ENCODE data around the gene CSRNP3. TPM values are rescaled to one million over a fixed set of nuclear protein-coding genes. Genes with fewer than 3 reads are reported as not detected.

CSRNP3 gene, protein sequence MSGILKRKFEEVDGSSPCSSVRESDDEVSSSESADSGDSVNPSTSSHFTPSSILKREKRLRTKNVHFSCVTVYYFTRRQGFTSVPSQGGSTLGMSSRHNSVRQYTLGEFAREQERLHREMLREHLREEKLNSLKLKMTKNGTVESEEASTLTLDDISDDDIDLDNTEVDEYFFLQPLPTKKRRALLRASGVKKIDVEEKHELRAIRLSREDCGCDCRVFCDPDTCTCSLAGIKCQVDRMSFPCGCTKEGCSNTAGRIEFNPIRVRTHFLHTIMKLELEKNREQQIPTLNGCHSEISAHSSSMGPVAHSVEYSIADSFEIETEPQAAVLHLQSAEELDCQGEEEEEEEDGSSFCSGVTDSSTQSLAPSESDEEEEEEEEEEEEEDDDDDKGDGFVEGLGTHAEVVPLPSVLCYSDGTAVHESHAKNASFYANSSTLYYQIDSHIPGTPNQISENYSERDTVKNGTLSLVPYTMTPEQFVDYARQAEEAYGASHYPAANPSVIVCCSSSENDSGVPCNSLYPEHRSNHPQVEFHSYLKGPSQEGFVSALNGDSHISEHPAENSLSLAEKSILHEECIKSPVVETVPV
- 4.4 TPM for polyA plus RNA-seq
- long read RNA-seq, donor 1, partial matches to known transcripts, result 0 of 2 reads
- long read RNA-seq, donor 1, other reads (novel, unspliced or antisense), result 0 of 2 reads
- long read RNA-seq, donor 2, partial matches to known transcripts, result 0 of 2 reads
- long read RNA-seq, donor 2, other reads (novel, unspliced or antisense), result 0 of 2 reads
- long read RNA-seq, donor 3, result 0 reads
- long read RNA-seq, donor 4, result 0 reads
- long read RNA-seq, donor 5, full-length matches to known transcripts, result 5 of 5 reads
- long read RNA-seq, donor 5, partial matches to known transcripts, result 0 of 5 reads
- long read RNA-seq, donor 5, other reads (novel, unspliced or antisense), result 0 of 5 reads
- long read RNA-seq, donor 6, result 0 reads
- long read RNA-seq, donor 7, result 0 reads
- long read RNA-seq, donor 8, partial matches to known transcripts, result 0 of 3 reads
- long read RNA-seq, donor 8, other reads (novel, unspliced or antisense), result 0 of 3 reads
- long read RNA-seq, donor 9, partial matches to known transcripts, result 0 of 1 reads
- long read RNA-seq, donor 9, other reads (novel, unspliced or antisense), result 0 of 1 reads
- long read RNA-seq, donor 10, result 0 reads
- long read RNA-seq, donor 11, full-length matches to known transcripts, result 1 of 1 reads
- long read RNA-seq, donor 11, partial matches to known transcripts, result 0 of 1 reads
- long read RNA-seq, donor 11, other reads (novel, unspliced or antisense), result 0 of 1 reads

DNA sequence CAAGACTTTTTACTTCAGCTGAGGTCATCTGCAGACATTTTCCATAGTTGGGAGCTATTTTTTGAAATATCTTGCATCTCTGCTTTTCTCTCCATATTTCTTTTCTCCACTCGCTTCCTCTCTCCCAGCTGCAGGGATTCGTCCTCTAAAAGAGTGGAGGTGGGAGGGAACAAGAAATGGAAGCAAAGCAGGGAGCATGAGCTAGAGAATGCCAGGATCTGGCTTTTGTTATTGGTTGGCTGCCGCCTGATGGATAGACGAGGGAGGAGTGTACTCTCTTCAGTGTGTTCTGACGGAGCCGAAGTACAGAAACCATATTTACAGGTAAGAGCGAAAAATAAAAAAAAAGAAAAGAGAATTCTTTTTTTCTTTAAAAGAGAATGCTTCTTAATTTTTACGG, at the start of gene CSRNP3:
CSRNP3 (plus strand) TSS at position 282 of the 400 bp plus-strand sequence. CDS start 125,368 bp downstream, outside the sequence.
- H3K27ac ChIP-seq (ENCODE audit: low read length), result peak within 1 kb of the TSS; percentile 18
- no peaks in the 10 kb centered on the region for H3K9me3 ChIP-seq (ENCODE audit: control insufficient read depth, low read depth, low read length)
- peak within 1 kb of the TSS; percentile 58 for H3K4me3 ChIP-seq (ENCODE audit: low read length)
- no peaks in the 10 kb centered on the region for H3K36me3 ChIP-seq (ENCODE audit: control insufficient read depth, insufficient read depth, low read length)
- peaks cover 4% of the 10 kb centered on the region for H3K4me1 ChIP-seq (ENCODE audit: control insufficient read depth, insufficient read depth, low read length)
- 33% methylated on average over 1 of the region's 8 CpGs for WGBS (ENCODE audit: insufficient coverage, low lambda C conversion rate)
- DNase-seq, result peak; percentile 80 to 86
- H3K27me3 ChIP-seq (ENCODE audit: control insufficient read depth, insufficient read depth, low read length), result no peaks in the 10 kb centered on the region

DNA sequence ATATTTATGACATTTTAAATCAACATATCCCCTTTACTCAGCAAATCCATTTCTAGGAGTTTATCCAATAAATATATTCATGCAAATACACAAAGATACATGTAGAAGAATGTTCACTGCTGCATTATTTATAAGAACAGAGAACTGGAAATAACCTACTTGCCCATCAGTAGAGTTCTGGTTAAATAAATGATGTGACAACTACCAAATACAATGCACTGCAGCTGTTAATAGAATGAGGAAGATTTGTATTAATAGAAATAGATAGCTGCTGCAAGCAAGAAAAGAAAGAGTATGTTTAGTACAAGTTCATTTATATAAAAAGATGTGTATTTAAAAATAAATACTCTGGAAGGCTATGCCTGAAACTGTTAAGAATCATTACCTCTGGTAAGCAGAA, 49.3 kb upstream of the CSRNP3 start:
- H3K27me3 ChIP-seq (ENCODE audit: control insufficient read depth, insufficient read depth, low read length), result no peaks in the 10 kb centered on the region
- H3K27ac ChIP-seq (ENCODE audit: low read length), result no peak overlapping the region
- no peaks in the 10 kb centered on the region for H3K36me3 ChIP-seq (ENCODE audit: control insufficient read depth, insufficient read depth, low read length)
- H3K4me3 ChIP-seq (ENCODE audit: low read length), result no peak overlapping the region
- H3K4me1 ChIP-seq (ENCODE audit: control insufficient read depth, insufficient read depth, low read length), result no peaks in the 10 kb centered on the region
- no peaks in the 10 kb centered on the region for H3K9me3 ChIP-seq (ENCODE audit: control insufficient read depth, low read depth, low read length)
- DNase-seq, result no peak

DNA sequence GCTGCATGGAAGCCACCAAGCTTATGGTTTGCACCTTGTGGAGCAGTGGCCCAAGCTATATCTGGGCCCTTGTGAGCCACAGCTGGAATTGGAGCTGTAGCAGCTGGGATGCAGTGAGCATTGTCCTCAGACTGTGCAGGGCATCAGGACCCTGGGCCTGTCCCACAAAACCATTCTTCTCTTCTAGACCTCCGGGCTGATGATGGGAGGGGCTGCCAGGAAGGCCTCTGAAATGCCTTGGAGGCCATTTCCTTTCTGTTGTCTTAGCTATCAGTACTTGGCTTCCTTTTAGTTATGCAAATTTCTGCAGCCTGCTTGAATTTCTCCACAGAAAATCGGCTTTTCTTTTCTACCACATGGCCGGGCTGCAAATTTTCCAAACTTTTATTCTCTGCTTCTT, 46.4 kb upstream of the CSRNP3 start:
- no peaks in the 10 kb centered on the region for H3K36me3 ChIP-seq (ENCODE audit: control insufficient read depth, insufficient read depth, low read length)
- no peaks in the 10 kb centered on the region for H3K4me1 ChIP-seq (ENCODE audit: control insufficient read depth, insufficient read depth, low read length)
- DNase-seq, result no peak
- no peak overlapping the region for H3K4me3 ChIP-seq (ENCODE audit: low read length)
- no peaks in the 10 kb centered on the region for H3K27me3 ChIP-seq (ENCODE audit: control insufficient read depth, insufficient read depth, low read length)
- H3K9me3 ChIP-seq (ENCODE audit: control insufficient read depth, low read depth, low read length), result no peaks in the 10 kb centered on the region
- WGBS (ENCODE audit: insufficient coverage, low lambda C conversion rate), result 93% methylated on average over 3 of the region's 3 CpGs
- no peak overlapping the region for H3K27ac ChIP-seq (ENCODE audit: low read length)

DNA sequence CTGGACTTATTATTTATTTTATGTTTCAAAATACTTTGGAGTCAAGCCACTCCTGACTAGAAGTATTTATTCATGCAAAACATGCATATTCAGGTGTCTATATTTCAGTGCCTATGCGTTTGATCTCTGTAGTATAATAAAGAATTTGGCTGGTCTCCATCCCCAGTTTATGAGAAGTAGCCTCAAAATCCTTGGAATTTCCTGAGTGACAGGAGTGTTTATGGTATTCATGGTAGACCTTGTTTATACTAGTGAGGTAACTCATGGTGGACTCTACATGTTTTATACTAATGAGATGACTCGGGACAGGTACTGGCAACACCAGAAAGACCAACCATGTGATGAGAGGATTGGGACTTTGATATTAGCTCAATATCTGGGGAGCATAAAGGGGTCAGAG, 43.9 kb upstream of the CSRNP3 start:
- Histone ChIP-seq H3K4me1 (ENCODE audit: control insufficient read depth, insufficient read depth, low read length) (no peaks in the 10 kb centered on the region), H3K27ac (ENCODE audit: low read length) (no peak overlapping the region), H3K9me3 (ENCODE audit: control insufficient read depth, low read depth, low read length) (no peaks in the 10 kb centered on the region), H3K36me3 (ENCODE audit: control insufficient read depth, insufficient read depth, low read length) (no peaks in the 10 kb centered on the region), H3K4me3 (ENCODE audit: low read length) (no peak overlapping the region), H3K27me3 (ENCODE audit: control insufficient read depth, insufficient read depth, low read length) (no peaks in the 10 kb centered on the region)
- no peak for DNase-seq
- WGBS (ENCODE audit: insufficient coverage, low lambda C conversion rate), result no CpG with 5 or more reads among the region's 2 CpGs

DNA sequence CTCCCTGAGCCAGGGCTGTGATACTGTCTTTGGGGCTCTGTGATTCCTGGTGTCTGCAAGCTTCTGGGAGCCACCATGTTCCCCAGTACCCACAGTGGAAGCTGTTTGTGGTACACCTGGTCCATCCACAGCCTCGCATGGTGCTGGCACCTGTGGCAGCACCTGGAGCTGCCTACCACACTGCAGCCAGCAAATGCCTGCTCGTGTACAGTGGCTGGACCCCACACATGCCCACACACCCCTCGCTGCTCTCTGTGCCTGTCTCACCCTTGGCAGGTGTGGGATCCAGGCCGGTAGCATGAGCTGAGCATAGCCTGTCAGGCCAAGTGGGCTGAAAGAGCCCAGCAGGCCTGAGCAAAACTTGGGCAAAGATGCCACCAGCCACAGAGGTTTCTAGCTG, 41.8 kb upstream of the CSRNP3 start:
- no peaks in the 10 kb centered on the region for H3K36me3 ChIP-seq (ENCODE audit: control insufficient read depth, insufficient read depth, low read length)
- H3K9me3 ChIP-seq (ENCODE audit: control insufficient read depth, low read depth, low read length), result no peaks in the 10 kb centered on the region
- H3K4me3 ChIP-seq (ENCODE audit: low read length), result no peak overlapping the region
- H3K4me1 ChIP-seq (ENCODE audit: control insufficient read depth, insufficient read depth, low read length), result no peaks in the 10 kb centered on the region
- DNase-seq, result no peak
- no peak overlapping the region for H3K27ac ChIP-seq (ENCODE audit: low read length)
- no peaks in the 10 kb centered on the region for H3K27me3 ChIP-seq (ENCODE audit: control insufficient read depth, insufficient read depth, low read length)
- WGBS (ENCODE audit: insufficient coverage, low lambda C conversion rate), result no CpG with 5 or more reads among the region's 4 CpGs

DNA sequence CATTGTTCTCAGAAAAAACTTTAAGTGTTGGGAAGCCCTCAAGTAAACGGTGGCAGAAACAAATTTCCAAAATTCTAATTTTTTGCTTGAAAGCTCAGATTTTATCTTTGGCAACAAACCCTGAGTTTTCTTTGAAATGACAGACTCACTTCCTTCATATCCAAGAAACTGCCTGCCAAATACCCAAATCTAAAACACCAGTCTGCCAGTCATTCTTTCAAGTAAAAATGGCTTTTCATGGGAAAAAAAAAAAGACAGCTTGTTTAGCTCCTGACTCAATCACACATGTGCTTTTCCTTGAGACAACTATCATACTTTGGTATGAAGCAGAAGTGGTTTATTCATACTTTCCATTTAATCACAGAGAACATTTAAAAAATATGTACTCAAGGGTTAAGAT, 40.6 kb upstream of the CSRNP3 start:
- WGBS (ENCODE audit: insufficient coverage, low lambda C conversion rate), result 100% methylated on average over 1 of the region's 1 CpG
- H3K4me1 ChIP-seq (ENCODE audit: control insufficient read depth, insufficient read depth, low read length), result no peaks in the 10 kb centered on the region
- no peaks in the 10 kb centered on the region for H3K36me3 ChIP-seq (ENCODE audit: control insufficient read depth, insufficient read depth, low read length)
- H3K4me3 ChIP-seq (ENCODE audit: low read length), result no peak overlapping the region
- no peak for DNase-seq
- no peaks in the 10 kb centered on the region for H3K9me3 ChIP-seq (ENCODE audit: control insufficient read depth, low read depth, low read length)
- H3K27ac ChIP-seq (ENCODE audit: low read length), result no peak overlapping the region
- H3K27me3 ChIP-seq (ENCODE audit: control insufficient read depth, insufficient read depth, low read length), result no peaks in the 10 kb centered on the region

DNA sequence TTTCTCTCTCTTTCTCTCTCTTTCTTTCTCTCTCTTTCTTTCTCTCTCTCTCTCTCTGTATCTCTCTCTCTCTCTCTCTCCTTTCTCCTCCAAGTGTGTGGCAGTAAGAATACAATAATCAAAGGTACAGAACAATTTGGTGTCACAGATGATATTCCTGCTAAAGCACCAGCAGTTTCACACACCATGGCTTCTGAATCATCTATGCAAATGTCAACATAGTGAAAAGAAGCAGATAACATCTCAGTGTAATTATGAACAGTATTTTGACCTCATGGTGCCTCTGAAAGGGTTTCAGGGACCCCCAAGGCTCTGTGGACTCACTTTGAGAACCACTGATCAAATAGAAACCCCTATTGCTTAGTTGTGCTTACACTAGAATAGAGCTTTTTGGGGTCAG, 38.5 kb upstream of the CSRNP3 start:
- H3K9me3 ChIP-seq (ENCODE audit: control insufficient read depth, low read depth, low read length), result no peaks in the 10 kb centered on the region
- H3K27ac ChIP-seq (ENCODE audit: low read length), result no peak overlapping the region
- H3K4me3 ChIP-seq (ENCODE audit: low read length), result no peak overlapping the region
- H3K27me3 ChIP-seq (ENCODE audit: control insufficient read depth, insufficient read depth, low read length), result no peaks in the 10 kb centered on the region
- DNase-seq, result no peak
- no peaks in the 10 kb centered on the region for H3K36me3 ChIP-seq (ENCODE audit: control insufficient read depth, insufficient read depth, low read length)
- H3K4me1 ChIP-seq (ENCODE audit: control insufficient read depth, insufficient read depth, low read length), result no peaks in the 10 kb centered on the region

DNA sequence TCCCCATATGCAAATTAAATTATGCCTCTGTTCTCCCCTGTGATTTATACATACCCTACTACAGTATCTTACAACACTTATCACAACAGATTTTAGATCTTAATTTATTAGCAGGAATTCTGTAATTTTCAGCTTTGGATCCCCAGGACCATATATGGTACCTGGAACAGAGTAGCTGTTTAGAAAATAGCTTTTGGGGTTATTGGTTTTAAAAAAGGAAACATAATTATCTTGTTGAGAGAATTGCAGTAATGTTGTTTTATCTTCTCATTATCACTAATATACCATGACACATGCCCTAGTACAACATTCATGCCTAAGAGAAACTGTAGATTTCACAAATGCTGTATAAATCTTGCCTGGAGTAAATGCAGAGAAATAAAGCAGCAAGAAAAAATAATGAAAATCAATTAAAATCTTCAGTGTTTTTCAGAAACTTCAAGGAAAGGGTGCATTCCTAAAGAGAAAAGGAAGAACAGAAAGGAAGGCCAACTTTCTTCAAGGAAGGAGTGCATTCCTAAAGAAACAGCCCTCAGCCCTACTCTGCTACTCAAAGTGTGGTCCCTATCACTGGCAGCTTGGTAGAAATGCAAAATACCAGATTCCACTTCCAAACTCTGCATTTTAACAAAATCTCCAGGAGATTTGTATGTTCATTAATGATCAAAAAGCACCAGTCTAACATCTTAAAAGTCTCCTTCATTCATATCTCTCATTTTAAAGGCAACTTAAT, 37.1 kb upstream of the CSRNP3 start:
- Histone ChIP-seq H3K27ac (ENCODE audit: low read length) (no peak overlapping the region), H3K9me3 (ENCODE audit: control insufficient read depth, low read depth, low read length) (no peaks in the 10 kb centered on the region), H3K4me1 (ENCODE audit: control insufficient read depth, insufficient read depth, low read length) (no peaks in the 10 kb centered on the region), H3K36me3 (ENCODE audit: control insufficient read depth, insufficient read depth, low read length) (no peaks in the 10 kb centered on the region), H3K27me3 (ENCODE audit: control insufficient read depth, insufficient read depth, low read length) (no peaks in the 10 kb centered on the region), H3K4me3 (ENCODE audit: low read length) (no peak overlapping the region)
- no peak for DNase-seq

DNA sequence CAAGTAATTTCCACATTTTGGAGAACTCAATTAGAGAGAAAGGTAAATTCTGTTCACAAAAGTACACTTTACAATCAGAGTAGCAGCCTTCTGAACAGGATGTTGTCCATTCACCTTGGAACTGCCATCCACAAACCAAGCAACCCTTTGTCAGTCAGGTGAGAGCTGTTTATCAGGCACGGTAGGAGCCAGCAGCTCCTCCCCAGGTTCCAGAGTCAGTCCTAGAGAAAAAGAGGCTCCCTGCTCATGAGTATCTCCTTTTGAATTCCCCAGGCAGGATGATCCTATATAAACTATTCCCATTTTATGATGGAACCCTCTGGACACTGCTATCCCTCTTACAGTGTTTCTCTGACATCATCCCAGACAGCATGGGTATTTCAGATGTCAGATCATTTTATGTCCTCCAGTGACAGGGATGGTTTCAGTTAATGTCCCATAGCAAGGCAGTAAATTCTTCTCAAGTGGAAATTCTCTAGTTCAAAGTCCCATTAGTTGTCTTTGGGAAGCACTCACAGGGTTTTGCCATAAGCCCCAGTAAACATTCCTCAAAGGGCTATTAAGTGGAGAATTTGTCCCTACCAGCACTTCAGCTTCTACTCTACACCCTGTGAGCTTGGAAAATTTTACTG, 34.5 kb upstream of the CSRNP3 start:
- no peak overlapping the region for H3K4me3 ChIP-seq (ENCODE audit: low read length)
- H3K9me3 ChIP-seq (ENCODE audit: control insufficient read depth, low read depth, low read length), result no peaks in the 10 kb centered on the region
- H3K36me3 ChIP-seq (ENCODE audit: control insufficient read depth, insufficient read depth, low read length), result no peaks in the 10 kb centered on the region
- peak in 1 of 2 donors; percentile 7 for DNase-seq
- WGBS (ENCODE audit: insufficient coverage, low lambda C conversion rate), result no CpG with 5 or more reads among the region's 1 CpG
- no peaks in the 10 kb centered on the region for H3K27me3 ChIP-seq (ENCODE audit: control insufficient read depth, insufficient read depth, low read length)
- peak overlapping the region; percentile 30 for H3K27ac ChIP-seq (ENCODE audit: low read length)
- no peaks in the 10 kb centered on the region for H3K4me1 ChIP-seq (ENCODE audit: control insufficient read depth, insufficient read depth, low read length)

Measured in large intestine (tissue), 12 donors.